Muscle of arm (tissue), 12 donors: ENCODE results near the gene QSOX2. TPM values are rescaled to one million over a fixed set of nuclear protein-coding genes. Genes with fewer than 3 reads are reported as not detected.
"Not testable (repeated sequence)": the region's sequence is repeated elsewhere in the genome, so short reads cannot be mapped to it uniquely, and the experiment has no call there.

ENCODE experiments used
- DNase-seq: peaks from one replicate; pipeline ENCODE4 v3.0.0-alpha.2; 2013
- polyA plus RNA-seq, 12 donors: library from polyadenylated mRNA; unstranded; fragments of 120-200 nt; gene quantifications; one replicate each; pipeline ENCODE4 v1.2.1, GENCODE V29; 2013; ENCODE audit not compliant: insufficient read length in 12 of 12

QSOX2 gene
- polyA plus RNA-seq, 12 donors: 6.1 to 13.7 (median 8.9) TPM; not detected in 1

- DNase-seq: no peak
These were observed 7.9 kb downstream of the QSOX2 start for GRCh38 chr9:136237486-136238341.

DNA sequence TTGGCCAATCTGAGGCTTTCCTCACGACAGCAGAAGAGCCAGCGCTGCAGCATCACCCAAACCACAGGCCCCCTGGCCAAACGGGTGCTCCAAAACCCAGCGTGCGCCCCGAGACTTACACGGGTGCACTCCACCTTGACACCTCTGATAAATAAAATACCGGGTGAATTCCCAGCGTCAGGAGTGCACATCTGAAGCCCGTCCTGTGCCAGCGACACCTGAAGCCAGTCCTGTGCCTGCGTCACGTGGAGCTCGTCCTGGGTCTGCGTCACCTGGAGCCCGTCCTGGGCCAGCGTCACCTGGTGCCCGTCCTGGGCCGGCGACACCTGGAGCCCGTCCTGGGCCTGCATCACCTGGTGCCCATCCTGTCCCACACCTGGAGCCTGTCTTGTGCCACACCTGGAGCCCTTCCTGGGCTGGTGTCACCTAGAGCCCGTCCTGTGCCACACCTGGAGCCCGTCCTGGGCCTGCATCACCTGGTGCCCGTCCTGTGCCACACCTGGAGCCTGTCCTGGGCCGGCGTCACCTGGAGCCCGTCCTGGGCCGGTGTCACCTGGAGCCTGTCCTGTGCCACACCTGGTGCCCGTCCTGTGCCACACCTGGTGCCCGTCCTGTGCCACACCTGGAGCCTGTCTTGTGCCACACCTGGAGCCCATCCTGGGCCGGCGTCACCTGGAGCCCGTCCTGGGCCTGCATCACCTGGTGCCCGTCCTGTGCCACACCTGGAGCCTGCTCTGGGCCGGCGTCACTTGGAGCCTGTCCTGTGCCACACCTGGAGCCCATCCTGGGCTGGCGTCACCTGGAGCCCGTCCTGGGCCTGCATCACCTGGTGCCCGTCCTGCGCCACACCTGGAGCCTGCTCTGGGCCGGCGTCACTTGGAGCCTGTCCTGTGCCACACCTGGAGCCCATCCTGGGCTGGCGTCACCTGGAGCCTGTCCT is 8.9 kb downstream of the QSOX2 start:
- DNase-seq: not testable (repeated sequence)

DNA sequence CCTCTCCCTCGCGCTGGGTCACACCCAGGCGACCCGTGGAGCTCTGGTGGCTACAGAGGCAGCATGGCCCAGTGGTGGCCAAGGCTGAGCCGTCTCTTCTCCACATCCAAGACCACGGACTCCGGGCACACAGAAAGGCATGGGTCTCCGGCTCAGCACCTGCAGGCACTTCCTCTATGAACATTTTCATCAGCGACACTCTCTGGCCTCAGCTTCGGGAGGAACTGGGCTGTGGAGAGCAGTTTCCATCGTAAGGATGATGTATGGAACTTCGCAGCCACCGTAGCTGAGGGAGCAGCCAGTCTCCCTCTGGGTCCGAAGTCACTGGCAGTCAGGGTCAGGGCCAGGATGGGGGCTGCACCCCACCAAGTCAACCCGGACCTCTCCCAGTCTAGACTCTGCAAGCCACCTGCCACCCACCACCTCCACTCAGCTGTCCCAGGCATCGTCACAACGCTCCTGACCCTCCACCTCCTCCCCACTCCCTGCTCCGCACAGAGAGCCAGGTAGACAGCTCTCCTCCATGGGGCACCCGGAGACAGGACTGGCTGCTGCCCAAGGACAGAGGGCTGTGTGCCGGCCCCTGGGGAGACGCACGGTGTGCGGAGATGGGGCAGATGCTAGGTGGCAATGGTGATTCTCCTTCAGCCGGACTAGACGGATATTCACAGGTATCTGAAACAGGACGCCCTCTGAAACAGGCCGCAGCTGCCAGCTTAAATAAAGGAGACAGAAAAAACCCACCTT is 9.7 kb downstream of the QSOX2 start:
- DNase-seq: no peak

DNA sequence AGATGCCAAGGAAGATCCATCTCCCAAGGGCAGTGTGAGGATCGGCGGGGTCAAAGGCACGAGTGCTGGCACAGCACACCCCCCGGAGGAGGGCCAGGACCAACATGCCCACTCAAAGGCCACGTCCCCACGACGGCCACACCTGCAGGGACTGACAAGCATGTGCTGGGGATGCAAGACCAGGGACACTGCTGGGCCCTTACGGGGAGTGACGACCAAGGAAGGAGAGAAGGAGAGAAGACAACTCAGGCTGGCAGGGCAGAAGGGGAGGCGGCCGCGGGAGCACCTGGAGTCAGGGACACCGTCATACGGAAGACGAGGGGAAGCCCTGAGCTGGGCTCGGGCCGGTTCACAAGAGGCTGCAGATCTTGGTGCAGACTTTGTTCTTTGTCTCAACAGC is 10.4 kb downstream of the QSOX2 start:
- no peak for DNase-seq

DNA sequence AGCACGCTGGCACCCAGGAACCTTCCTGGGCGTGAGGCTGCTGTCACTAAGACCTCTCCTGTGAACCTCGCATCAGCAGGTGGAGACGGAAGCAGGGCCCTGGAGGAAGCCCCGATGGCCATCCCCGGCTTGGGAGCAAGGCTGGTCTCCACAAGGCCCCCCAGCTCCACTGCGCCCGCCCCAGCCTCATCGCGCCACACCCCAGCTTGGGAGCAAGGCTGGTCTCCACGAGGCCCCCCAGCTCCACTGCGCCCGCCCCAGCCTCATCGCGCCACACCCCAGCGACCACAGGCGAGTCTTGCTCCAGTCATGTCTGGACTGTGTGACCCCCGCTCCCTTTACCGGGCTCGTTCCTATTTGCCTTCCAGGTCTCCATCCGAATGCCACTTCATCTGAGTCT is 11.0 kb downstream of the QSOX2 start:
- DNase-seq: no peak

DNA sequence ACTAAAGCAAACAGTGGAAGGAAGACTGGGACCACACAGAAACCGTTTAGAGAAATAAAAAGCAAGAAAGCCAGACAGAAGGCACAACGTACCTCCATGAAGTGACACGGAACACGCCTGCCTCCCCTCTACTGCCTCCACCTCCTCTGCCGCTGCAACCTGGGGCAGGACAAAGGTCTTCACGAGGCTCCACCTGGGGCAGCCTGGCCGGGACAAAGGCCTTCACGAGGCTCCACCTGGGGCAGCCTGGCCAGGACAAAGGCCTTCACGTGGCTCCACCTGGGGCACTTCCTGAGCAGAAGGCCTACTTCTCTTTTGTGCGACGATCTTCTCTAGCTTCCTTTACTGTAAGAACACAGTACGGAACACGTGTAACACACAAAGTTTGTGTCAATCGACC is 11.7 kb downstream of the QSOX2 start:
- DNase-seq: no peak

DNA sequence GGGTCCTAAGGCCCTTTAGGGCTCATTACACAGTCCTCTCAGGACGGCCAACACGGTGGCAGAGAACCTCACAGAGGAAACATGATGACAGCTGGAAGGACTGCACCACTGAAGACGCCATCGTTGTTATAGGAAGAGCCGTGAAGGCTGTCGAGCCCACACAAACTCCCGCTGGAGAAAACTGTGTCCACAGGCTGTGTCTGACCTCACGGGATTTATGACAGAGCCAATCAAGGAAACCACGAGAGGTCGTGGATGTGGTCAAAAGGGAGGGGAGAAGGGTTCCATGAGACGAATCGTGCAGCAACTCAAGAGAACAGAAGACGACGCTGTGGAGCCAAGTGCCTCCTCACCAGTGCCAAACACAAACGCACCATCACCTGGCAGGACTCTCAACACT is 12.2 kb downstream of the QSOX2 start:
- no peak for DNase-seq

- DNase-seq: no peak
These were observed 12.6 kb downstream of the QSOX2 start for GRCh38 chr9:136232969-136233368.

DNA sequence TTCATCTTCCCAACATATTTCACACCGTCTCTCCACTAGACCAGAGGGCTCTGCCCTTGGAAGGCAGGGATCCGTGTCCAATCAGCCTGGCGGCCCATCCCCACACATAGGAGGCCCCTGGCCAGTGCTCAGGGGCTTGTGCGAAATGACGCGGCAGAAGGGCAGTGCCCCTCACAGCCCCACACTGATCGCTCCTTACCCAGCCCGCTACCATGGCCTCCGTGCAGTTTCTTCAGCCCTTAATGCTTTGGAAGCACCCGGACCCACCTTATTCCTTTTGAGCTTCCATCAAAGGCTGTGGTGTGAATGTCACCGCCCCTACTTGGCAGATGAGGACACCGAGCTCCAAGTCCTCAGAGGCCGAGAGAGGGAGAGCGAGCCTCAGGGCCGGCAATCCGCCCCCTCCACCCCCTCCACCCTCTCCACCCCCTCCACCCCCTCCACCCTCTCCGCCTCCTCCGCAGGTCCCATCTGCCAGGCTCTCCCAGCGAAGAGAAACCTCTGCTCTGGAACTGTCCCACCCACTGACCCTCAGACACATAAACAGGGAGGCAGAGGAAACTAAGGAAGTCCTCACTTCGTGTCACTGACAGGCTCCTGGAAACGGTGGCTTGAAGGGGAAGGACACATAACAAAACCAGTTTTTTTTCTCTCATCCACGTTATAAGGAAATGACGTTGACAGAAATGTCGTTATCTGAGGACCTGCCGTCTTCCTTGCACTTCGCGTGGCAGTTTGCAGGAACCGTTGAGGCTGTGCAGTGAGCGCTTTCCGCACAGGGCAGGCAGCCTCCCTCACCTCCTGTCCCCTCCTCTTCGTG is 13.9 kb downstream of the QSOX2 start:
- DNase-seq: no peak

GRCh38 chr9:136230773-136231172 is 14.8 kb downstream of the QSOX2 start:
- DNase-seq: no peak

DNA sequence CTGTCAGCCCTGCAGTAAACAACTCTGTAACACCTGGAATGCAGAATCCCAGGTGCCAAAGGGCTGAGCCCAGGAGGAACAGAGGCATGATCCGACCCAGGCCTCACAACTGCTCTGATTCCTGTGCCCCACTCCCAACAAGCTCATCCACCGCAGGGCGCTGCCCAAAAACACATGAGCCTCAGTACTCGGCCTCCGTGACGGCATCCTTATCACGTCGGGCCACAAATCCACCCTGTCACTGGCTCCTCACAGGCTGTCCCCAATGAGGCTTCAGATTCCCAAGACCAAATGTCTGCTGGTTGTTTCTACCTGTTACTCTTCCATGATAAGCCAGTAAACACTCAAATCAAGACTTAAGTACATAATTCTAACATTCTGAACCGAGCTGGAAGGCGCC is 15.2 kb downstream of the QSOX2 start:
- no peak for DNase-seq

DNA sequence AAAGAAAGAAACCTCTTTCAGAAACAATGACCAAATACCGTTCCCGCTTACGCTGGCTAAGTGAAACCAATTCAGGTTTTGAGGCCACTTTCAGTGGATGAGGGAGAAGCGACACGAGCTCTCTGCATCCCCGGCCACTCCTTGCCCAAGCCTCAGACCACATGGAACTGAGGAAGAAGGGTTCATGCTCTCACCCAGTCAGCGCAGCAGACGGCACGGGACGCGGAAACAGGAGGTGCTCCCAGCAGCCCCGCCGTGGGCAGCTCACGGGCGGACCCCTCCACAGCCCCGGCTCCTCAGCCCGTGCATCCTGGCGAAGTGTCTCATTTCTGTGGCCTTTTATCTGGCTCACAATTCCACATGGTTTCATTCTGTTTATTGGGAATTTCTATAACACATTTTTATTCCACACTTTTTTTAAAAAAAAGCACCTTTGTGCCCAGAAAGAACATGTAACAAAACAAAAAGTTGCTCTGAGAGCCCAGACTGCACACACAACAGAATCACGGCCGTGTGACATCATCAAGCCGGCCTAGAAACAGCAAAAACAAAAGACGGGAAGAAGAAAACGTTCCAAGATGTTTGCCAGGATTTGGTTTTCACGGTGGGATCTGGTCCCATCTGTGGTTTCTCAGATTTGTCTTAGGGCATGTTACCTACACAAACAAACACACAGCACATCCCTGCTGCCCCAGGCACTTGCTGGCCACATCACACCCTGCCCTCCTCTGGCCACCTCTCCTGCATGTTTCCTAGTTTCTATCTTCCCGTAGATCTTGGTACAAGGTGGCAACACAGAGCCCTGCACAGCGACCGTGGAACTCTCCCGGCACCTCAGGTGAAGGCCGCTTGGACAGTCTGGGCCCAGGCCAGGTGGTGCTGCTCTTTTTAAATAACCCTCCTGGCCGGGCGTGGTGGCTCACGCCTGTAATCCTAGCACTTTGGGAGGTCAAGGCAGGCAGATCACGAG is 16.2 kb downstream of the QSOX2 start:
- no peak for DNase-seq

- DNase-seq: no peak
These were observed 17.3 kb downstream of the QSOX2 start for GRCh38 chr9:136228107-136228875.

DNA sequence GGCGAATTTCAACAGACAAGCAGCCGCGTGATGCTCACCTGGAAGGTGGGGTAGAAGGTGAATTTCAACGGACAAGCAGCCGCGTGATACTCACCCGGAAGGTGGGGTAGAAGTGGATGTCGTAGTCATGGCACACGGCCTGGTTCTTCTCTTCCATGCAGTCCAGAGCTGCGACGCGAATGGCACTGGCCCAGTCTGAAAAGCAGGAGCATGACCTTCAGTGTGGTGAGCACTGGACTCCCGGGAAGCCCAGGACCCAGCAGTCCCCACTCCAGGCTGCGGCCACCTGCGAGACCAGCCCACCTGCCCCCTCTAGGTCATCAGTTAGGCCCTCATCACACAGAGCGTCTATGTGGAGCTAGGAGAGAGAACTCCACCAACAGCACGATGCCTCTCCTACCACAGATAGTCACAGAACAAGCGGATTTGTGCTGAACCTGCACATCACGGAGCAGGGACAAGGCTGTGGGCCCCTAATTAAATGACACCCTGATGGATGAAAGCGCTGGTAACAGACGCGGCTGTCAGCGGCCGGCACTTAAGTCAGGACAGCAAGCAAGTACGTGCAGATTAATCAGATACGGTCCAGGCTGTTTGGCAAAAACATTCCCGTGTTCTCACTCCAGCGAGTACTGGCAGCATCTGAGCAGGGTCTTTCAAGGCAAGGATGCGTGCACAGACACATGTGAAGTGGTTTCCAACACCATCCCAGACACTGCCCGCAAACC is 18.8 kb downstream of the QSOX2 start:
- no peak for DNase-seq

- DNase-seq: peak; percentile 38
These were observed 19.6 kb downstream of the QSOX2 start for GRCh38 chr9:136225748-136226679.

- no peak for DNase-seq
These were observed 20.3 kb downstream of the QSOX2 start for GRCh38 chr9:136225366-136225747.
